ENCODE results near the gene EVC. TPM values are rescaled to one million over a fixed set of nuclear protein-coding genes. Genes with fewer than 3 reads are reported as not detected.

EVC gene
- total RNA-seq, 2 donors from 2014 or later, result 7.2 TPM; not detected in 1

- no peak overlapping the region for H3K27ac Mint-ChIP-seq
- no peaks in the 10 kb centered on the region for H3K36me3 Mint-ChIP-seq
- H3K4me3 Mint-ChIP-seq, result peak overlapping the region; percentile 57
- DNase-seq (ENCODE audit: low spot score) (peak; percentile 64), ATAC-seq (peak; percentile 80 to 92)
- peaks cover 7 to 24% of the 10 kb centered on the region in 2 donors for H3K27me3 Mint-ChIP-seq
- H3K9me3 Mint-ChIP-seq, result no peaks in the 10 kb centered on the region
- peaks cover 18 to 34% of the 10 kb centered on the region in 2 donors for H3K4me1 Mint-ChIP-seq (ENCODE audit: low read depth in 2 of 2)
Observed at GRCh38 chr4:5863461-5864113, 152.6 kb downstream of the EVC start.

Other genes starting within 250 kb of the EVC start
- 1 to 10 TPM in 1 of 2 donors, under 1 TPM in 1; 0.12 to 4.4 TPM for gene EVC2, start 2.6 kb upstream of the EVC start, total RNA-seq
- gene CRMP1, start 181.9 kb downstream of the EVC start, total RNA-seq, result not detected

Measured in natural killer cell treated with Interleukin-12 subunit alpha and Interleukin-12 subunit beta and Interleukin-15 and Interleukin-18, amount 100 ng/mL, for 72 hours (primary cell).